ENCODE data around the gene POC1B. TPM values are rescaled to one million over a fixed set of nuclear protein-coding genes. Genes with fewer than 3 reads are reported as not detected.

POC1B gene
- total RNA-seq, 1 donor from 2014 or later, result 18.4 TPM

- no peak for DNase-seq (ENCODE audit: low read depth)
These were observed 92.2 kb downstream of the POC1B start for GRCh38 chr12:89433634-89434033.

GRCh38 chr12:89432396-89432795 is 93.5 kb downstream of the POC1B start:
- Histone ChIP-seq H3K27me3 (ENCODE audit: control insufficient read depth, insufficient read depth, low read length) (no peaks in the 10 kb centered on the region), H3K36me3 (ENCODE audit: control insufficient read depth, insufficient read depth, low read length) (no peaks in the 10 kb centered on the region), H3K4me3 (ENCODE audit: low read depth, low read length) (no peak overlapping the region)
- TF ChIP-seq, protein P1, sequence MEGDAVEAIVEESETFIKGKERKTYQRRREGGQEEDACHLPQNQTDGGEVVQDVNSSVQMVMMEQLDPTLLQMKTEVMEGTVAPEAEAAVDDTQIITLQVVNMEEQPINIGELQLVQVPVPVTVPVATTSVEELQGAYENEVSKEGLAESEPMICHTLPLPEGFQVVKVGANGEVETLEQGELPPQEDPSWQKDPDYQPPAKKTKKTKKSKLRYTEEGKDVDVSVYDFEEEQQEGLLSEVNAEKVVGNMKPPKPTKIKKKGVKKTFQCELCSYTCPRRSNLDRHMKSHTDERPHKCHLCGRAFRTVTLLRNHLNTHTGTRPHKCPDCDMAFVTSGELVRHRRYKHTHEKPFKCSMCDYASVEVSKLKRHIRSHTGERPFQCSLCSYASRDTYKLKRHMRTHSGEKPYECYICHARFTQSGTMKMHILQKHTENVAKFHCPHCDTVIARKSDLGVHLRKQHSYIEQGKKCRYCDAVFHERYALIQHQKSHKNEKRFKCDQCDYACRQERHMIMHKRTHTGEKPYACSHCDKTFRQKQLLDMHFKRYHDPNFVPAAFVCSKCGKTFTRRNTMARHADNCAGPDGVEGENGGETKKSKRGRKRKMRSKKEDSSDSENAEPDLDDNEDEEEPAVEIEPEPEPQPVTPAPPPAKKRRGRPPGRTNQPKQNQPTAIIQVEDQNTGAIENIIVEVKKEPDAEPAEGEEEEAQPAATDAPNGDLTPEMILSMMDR (IDR thresholded peaks at IDR 0.05; ENCODE audit: insufficient read depth, low read length, poor library complexity, severe bottlenecking), result no peak
- DNase-seq (ENCODE audit: low read depth), result no peak

More at GRCh38 chr12:89433634-89434033, 92.2 kb downstream of the POC1B start:
- H3K27me3 ChIP-seq (ENCODE audit: control insufficient read depth, insufficient read depth, low read length), result no peaks in the 10 kb centered on the region
- H3K4me3 ChIP-seq (ENCODE audit: low read depth, low read length), result no peak overlapping the region
- H3K36me3 ChIP-seq (ENCODE audit: control insufficient read depth, insufficient read depth, low read length), result no peaks in the 10 kb centered on the region
- TF ChIP-seq, protein P1 (IDR thresholded peaks at IDR 0.05; ENCODE audit: insufficient read depth, low read length, poor library complexity, severe bottlenecking), result no peak

DNA sequence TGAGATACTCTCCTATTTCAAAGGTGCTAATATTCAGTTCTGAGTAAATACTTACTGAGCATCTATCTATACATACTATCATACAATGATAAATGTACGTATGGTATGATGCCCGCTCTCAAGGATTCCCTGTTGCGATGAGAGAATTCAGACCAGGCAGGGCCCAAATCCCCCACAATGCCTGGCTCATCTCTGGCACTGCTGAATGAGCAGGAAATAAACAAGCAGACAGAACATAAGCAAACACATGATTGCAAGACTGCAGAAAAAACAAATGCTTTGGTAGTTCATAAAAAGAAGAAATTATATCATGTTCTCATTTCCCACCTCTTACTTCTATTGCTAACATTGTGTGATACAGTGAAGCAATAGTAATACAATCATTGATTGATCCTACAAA is 96.3 kb downstream of the POC1B start:
- no peak for DNase-seq (ENCODE audit: low read depth)
- no peak overlapping the region for H3K4me3 ChIP-seq (ENCODE audit: low read depth, low read length)
- no peaks in the 10 kb centered on the region for H3K27me3 ChIP-seq (ENCODE audit: control insufficient read depth, insufficient read depth, low read length)
- TF ChIP-seq, protein P1 (IDR thresholded peaks at IDR 0.05; ENCODE audit: insufficient read depth, low read length, poor library complexity, severe bottlenecking), result no peak
- H3K36me3 ChIP-seq (ENCODE audit: control insufficient read depth, insufficient read depth, low read length), result no peaks in the 10 kb centered on the region

- no peaks in the 10 kb centered on the region for H3K27me3 ChIP-seq (ENCODE audit: control insufficient read depth, insufficient read depth, low read length)
- H3K36me3 ChIP-seq (ENCODE audit: control insufficient read depth, insufficient read depth, low read length), result no peaks in the 10 kb centered on the region
- DNase-seq (ENCODE audit: low read depth), result no peak
- TF ChIP-seq, protein P1 (IDR thresholded peaks at IDR 0.05; ENCODE audit: insufficient read depth, low read length, poor library complexity, severe bottlenecking), result no peak
- H3K4me3 ChIP-seq (ENCODE audit: low read depth, low read length), result no peak overlapping the region
These were observed 98.2 kb downstream of the POC1B start for GRCh38 chr12:89427508-89428156.

- TF ChIP-seq, protein P1 (IDR thresholded peaks at IDR 0.05; ENCODE audit: insufficient read depth, low read length, poor library complexity, severe bottlenecking), result no peak
- DNase-seq (ENCODE audit: low read depth), result no peak
- Histone ChIP-seq H3K36me3 (ENCODE audit: control insufficient read depth, insufficient read depth, low read length) (no peaks in the 10 kb centered on the region), H3K27me3 (ENCODE audit: control insufficient read depth, insufficient read depth, low read length) (no peaks in the 10 kb centered on the region), H3K4me3 (ENCODE audit: low read depth, low read length) (no peak overlapping the region)
These were observed 101.0 kb downstream of the POC1B start for GRCh38 chr12:89424846-89425245.

GRCh38 chr12:89424389-89424788 is 101.5 kb downstream of the POC1B start:
- TF ChIP-seq, protein P1 (IDR thresholded peaks at IDR 0.05; ENCODE audit: insufficient read depth, low read length, poor library complexity, severe bottlenecking), result no peak
- no peak for DNase-seq (ENCODE audit: low read depth)
- no peaks in the 10 kb centered on the region for H3K36me3 ChIP-seq (ENCODE audit: control insufficient read depth, insufficient read depth, low read length)
- no peak overlapping the region for H3K4me3 ChIP-seq (ENCODE audit: low read depth, low read length)
- H3K27me3 ChIP-seq (ENCODE audit: control insufficient read depth, insufficient read depth, low read length), result no peaks in the 10 kb centered on the region
